HepG2 (cell line): ENCODE data around the gene DDX49. TPM values are rescaled to one million over a fixed set of nuclear protein-coding genes. Genes with fewer than 3 reads are reported as not detected.
A peak's percentile ranks its signal among the peaks of the same experiment; 100 is the strongest.

Source experiments
- GZF1 ChIP-seq: sonication (generic); formaldehyde crosslinking; IDR thresholded peaks from 2 replicates; pipeline ENCODE4 v1.5.1; 2020; ENCODE audit warnings: mild to moderate bottlenecking, missing genetic modification reagents
- HOXA7 ChIP-seq: sonication (generic); formaldehyde crosslinking; IDR thresholded peaks from 2 replicates; pipeline ENCODE4 v1.8.1; 2022; ENCODE audit warnings: mild to moderate bottlenecking, missing genetic modification reagents, moderate library complexity
- MXI1 ChIP-seq: IDR thresholded peaks from 3 replicates; pipeline ENCODE4 v1.6.1; 2012; ENCODE audit warnings: low read depth, low read length, inconsistent platforms, borderline replicate concordance
- NCOR1 ChIP-seq: fragments of 200-600 bp; sonication (generic); IDR thresholded peaks from 2 replicates; pipeline ENCODE4 v1.7.0; 2017; ENCODE audit warnings: antibody characterized with exemption, low read length, borderline replicate concordance
- NFRKB ChIP-seq: fragments of 450-650 bp; IDR thresholded peaks from 2 replicates; pipeline ENCODE4 v1.6.1; 2017
- REL ChIP-seq: sonication (generic); formaldehyde crosslinking; conservative IDR thresholded peaks from 2 replicates; pipeline ENCODE4 v1.8.0; 2022; ENCODE audit warnings: mild to moderate bottlenecking, missing genetic modification reagents, moderate library complexity
- SAFB2 ChIP-seq: sonication (generic); formaldehyde crosslinking; IDR thresholded peaks from 2 replicates; pipeline ENCODE4 v1.5.1; 2020; ENCODE audit warnings: missing genetic modification reagents, low read depth, mild to moderate bottlenecking, borderline replicate concordance
- ZBTB2 ChIP-seq: sonication (generic); formaldehyde crosslinking; IDR thresholded peaks from 2 replicates; pipeline ENCODE4 v1.8.0; 2022; ENCODE audit warnings: low read depth, missing genetic modification reagents
- ZNF205 ChIP-seq: IDR thresholded peaks from 2 replicates; pipeline ENCODE4 v1.6.1; 2018; ENCODE audit warnings: missing biosample characterization, missing genetic modification reagents
- ZNF549 ChIP-seq: sonication (generic); formaldehyde crosslinking; IDR thresholded peaks from 2 replicates; pipeline ENCODE4 v1.5.0; 2020; ENCODE audit warnings: missing genetic modification reagents
- ZNF619 ChIP-seq: sonication (generic); formaldehyde crosslinking; IDR thresholded peaks from 2 replicates; pipeline ENCODE4 v1.4.0; 2020; ENCODE audit warnings: mild to moderate bottlenecking, missing genetic modification reagents
- polyA plus RNA-seq, 8 experiments: library from polyadenylated mRNA; depleted of rRNA in 3 of 8; stranded (reverse) in 7 of 8; unstranded in 1 of 8; fragments of >200 nt; fragmentation: Illumina TruSeq in 4 of 8; extraction: Trizol in 4 of 8; gene quantifications; 2 replicates each; pipeline versions ENCODE4 v1.2.1 to v1.2.3, GENCODE V29; 2011 to 2016; ENCODE audit warnings: low read depth in 4 of 8, missing spikeins in 1 of 8, mixed read lengths in 1 of 8; ENCODE audit not compliant: insufficient read depth in 1 of 8
- total RNA-seq, 5 experiments: library from RNA; depleted of rRNA; stranded (reverse); fragments of >200 nt; fragmentation: Illumina TruSeq; extraction: Trizol; gene quantifications; 2 replicates each; pipeline ENCODE4 v1.2.3, GENCODE V29; 2016; ENCODE audit warnings: low read depth in 1 of 5
- TF ChIP-seq, protein P1 (sequence below): sonication (generic); formaldehyde crosslinking; IDR thresholded peaks from 2 replicates; pipeline ENCODE4 v1.8.1; 2023; ENCODE audit warnings: mild to moderate bottlenecking, moderate library complexity, missing genetic modification reagents
- TF ChIP-seq, protein P2 (sequence below): IDR thresholded peaks from 2 replicates; pipeline ENCODE4 v1.6.1; 2016; ENCODE audit warnings: missing compliant biosample characterization, missing genetic modification reagents, borderline replicate concordance
- TF ChIP-seq, protein P3 (sequence below): IDR thresholded peaks from 2 replicates; pipeline ENCODE4 v1.6.1; 2018; ENCODE audit warnings: missing genetic modification reagents, mild to moderate bottlenecking, missing compliant biosample characterization

Gene DDX49
- total and polyA plus RNA-seq, 2 of the 13 experiments (the other 11 are each of a cell fraction or from before 2014, with no cell fraction given): 27.0 to 46.2 TPM

GRCh38 chr19:18895824-18896341 lies 23.6 kb upstream of the DDX49 start, which contains the start of gene CERS1 (continued):
- TF ChIP-seq SAFB2: 0 out of 2 replicates have a peak, but pooled peaks have one; percentile 5
- TF ChIP-seq, protein P1, sequence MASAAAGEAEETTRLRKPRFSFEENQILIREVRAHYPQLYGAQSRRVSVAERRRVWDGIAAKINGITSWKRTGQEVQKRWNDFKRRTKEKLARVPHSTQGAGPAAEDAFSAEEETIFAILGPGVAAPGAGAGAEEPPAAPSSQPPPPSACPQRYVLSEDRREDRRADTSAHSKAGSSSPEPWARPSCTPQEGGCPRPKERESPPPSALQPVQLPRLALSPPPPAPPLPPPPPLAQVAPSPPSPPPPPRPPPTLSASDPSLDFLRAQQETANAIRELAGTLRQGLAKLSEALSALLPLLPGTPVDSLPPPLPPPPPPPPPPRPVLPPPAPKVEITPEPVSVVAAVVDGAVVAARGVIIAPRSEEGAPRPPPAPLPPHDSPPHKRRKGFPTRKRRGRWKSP (CRISPR knock-in tag): 0 out of 2 replicates have a peak, but pooled peaks have one; percentile 8
- TF ChIP-seq ZNF549 (CRISPR knock-in tag): no peak
- no peak for TF ChIP-seq MXI1
- TF ChIP-seq, protein P2, sequence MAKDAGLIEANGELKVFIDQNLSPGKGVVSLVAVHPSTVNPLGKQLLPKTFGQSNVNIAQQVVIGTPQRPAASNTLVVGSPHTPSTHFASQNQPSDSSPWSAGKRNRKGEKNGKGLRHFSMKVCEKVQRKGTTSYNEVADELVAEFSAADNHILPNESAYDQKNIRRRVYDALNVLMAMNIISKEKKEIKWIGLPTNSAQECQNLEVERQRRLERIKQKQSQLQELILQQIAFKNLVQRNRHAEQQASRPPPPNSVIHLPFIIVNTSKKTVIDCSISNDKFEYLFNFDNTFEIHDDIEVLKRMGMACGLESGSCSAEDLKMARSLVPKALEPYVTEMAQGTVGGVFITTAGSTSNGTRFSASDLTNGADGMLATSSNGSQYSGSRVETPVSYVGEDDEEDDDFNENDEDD (CRISPR knock-in tag): peak; percentile 61; the same call in 1 of the 2 replicates
- no peak for TF ChIP-seq NFRKB
- no peak for TF ChIP-seq ZNF619 (CRISPR knock-in tag)
- no peak for TF ChIP-seq ZNF205 (CRISPR knock-in tag)
- TF ChIP-seq HOXA7 (CRISPR knock-in tag): no peak
- TF ChIP-seq GZF1 (CRISPR knock-in tag): no peak
- TF ChIP-seq NCOR1: no peak
- TF ChIP-seq, protein P3, sequence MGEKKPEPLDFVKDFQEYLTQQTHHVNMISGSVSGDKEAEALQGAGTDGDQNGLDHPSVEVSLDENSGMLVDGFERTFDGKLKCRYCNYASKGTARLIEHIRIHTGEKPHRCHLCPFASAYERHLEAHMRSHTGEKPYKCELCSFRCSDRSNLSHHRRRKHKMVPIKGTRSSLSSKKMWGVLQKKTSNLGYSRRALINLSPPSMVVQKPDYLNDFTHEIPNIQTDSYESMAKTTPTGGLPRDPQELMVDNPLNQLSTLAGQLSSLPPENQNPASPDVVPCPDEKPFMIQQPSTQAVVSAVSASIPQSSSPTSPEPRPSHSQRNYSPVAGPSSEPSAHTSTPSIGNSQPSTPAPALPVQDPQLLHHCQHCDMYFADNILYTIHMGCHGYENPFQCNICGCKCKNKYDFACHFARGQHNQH (CRISPR knock-in tag): no peak
- no peak for TF ChIP-seq REL (CRISPR knock-in tag)
- TF ChIP-seq ZBTB2 (CRISPR knock-in tag): peak; percentile 32; the same call in 1 of the 2 replicates
